GM06990 (cell line): ENCODE results near the gene GET4.

Source experiments
- DNase-seq: peaks from one replicate; pipeline ENCODE4 v3.0.0-alpha.2; 2011; ENCODE audit not compliant: insufficient read length; ENCODE audit errors: extremely low read depth
- H3K27me3 ChIP-seq: replicated peaks from 2 replicates; pipeline ENCODE4 v1.6.0; 2011; ENCODE audit warnings: low read length; ENCODE audit not compliant: control insufficient read depth, insufficient read depth
- H3K36me3 ChIP-seq: 2 replicates; pipeline ENCODE4 v1.5.1; 2011; ENCODE audit warnings: low read length; ENCODE audit not compliant: control insufficient read depth, insufficient read depth
- H3K4me3 ChIP-seq: replicated peaks from 2 replicates; pipeline ENCODE4 v1.5.1; 2011; ENCODE audit warnings: low read depth, mild to moderate bottlenecking, control low read depth, low read length
- CTCF ChIP-seq: IDR thresholded peaks from 2 replicates; pipeline ENCODE4 v1.5.1; 2011; ENCODE audit warnings: low read length, control low read depth, mild to moderate bottlenecking, inconsistent platforms; ENCODE audit not compliant: insufficient read depth, poor library complexity, severe bottlenecking

GET4 gene

DNA sequence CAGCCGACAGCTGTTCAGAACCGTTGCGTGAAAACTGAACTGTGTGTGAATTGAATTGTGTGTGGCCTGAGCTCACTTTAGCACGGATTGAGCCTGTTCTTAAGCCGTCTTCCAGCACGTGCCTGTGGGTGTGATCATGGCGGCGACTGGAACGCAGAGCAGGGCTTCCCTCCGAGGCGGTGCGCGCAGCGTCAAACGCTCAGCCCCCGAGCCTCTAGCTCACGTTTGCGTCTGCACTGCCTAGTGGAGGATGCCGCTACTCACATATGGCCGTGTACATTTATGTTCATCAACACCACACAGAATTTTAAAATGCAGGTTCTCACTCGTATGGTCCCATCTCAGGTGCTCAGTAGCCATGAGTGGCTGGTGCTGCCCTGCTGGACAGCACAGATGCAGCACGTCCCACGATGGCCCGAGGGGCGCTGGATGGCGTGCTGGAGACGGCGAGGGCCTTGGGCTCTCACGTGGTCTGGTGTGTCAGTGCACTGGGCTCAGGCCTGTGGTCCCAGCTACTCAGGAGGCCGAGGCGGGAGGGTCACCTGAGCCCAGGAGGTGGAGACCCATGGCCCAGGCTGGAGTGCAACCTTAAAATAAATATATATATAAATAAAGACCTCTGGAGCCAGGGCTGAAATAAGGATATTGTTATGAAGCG is 22.1 kb upstream of the GET4 start:
- TF ChIP-seq CTCF: no peak
- peaks cover 39% of the 10 kb centered on the region for H3K36me3 ChIP-seq
- no peak for DNase-seq
- H3K4me3 ChIP-seq: no peak overlapping the region
- no peaks in the 10 kb centered on the region for H3K27me3 ChIP-seq

DNA sequence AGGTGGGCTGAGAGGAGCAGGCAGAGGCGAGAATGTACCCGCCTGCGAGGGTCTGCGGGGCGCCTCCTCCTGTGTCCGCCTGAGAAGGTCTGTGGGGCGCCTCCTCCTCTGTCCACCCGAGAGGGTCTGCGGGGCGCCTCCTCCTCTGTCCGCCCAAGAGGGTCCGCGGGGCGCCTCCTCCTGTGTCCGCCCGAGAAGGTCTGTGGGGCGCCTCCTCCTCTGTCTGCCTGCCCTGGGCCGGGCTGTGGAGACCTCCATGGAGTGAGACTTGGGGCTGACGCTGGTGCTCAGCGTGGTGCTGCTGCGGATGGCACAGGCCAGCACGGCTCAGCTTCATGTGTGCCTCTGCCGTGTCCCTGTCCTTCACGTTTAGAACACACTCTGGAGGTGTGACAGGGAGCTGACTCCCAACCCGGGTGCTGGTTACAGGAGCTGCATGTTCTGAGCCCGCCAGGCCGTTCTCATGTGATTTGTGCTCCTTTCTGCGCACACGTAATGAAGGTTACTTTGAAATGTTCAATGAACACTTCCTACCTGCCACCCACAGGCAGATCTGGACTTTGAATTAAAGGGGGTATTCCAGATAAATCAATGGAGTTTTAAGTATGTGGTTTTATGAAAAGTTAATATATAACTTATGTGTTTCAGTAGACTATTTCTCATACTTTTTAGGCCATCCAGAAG is 20.5 kb upstream of the GET4 start:
- Histone ChIP-seq H3K36me3 (peaks cover 39% of the 10 kb centered on the region), H3K4me3 (no peak overlapping the region), H3K27me3 (no peaks in the 10 kb centered on the region)
- no peak for DNase-seq
- no peak for TF ChIP-seq CTCF

DNA sequence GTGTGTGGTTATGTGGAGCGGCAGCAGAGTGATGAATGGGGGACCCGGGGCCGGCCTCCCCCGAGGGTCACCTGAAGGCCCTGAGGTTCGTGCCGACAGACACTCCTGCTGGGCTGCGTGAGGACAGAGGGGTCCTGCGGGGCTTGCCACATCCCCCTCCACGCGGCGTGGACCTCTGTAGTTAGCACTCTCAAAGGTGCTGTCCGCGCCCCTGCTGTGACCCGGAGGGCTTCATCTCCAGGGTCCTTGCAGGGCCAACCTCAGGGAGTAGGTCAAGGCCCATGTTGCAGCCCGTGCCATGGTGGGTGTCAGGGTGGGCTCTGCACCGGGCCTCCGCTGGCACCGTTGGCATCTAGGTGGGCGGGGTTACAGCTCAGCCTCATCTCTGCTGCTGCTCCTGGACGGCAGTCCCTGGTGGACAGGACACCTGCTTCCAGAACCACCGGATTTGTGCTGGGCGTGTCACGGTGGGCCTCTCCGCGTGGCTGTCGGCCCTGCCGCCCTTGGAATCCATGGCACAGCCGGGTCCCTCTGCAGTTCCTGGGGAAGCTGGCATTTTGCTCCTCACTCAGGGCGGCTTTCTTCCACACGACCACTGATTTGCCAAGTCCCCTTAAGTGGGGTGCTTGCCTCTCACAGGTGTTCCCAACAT is 19.8 kb upstream of the GET4 start:
- Histone ChIP-seq H3K27me3 (no peaks in the 10 kb centered on the region), H3K4me3 (no peak overlapping the region), H3K36me3 (peaks cover 36% of the 10 kb centered on the region)
- no peak for TF ChIP-seq CTCF
- no peak for DNase-seq

DNA sequence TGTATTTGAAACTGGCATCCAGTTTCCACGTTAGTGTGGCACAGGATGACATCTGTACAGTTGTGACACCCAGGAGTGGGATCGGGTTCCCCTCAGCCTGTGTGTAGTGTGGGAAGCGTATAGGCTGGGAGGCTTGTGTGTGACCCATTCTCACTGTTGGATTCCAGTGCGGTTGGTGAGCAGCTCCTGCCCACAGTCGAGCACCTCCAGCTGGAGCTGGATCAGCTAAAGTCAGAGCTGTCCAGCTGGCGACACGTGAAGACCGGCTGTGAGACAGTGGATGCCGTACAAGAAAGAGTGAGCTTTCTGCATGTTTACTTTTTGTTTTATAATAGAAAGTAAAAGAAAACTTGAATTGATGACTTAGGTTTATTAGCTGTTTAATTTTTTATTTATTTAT is 18.7 kb upstream of the GET4 start:
- no peak for DNase-seq
- TF ChIP-seq CTCF: no peak
- Histone ChIP-seq H3K4me3 (no peak overlapping the region), H3K36me3 (peaks cover 40% of the 10 kb centered on the region), H3K27me3 (no peaks in the 10 kb centered on the region)

- no peak overlapping the region for H3K4me3 ChIP-seq
- H3K36me3 ChIP-seq: peaks cover 30% of the 10 kb centered on the region
- no peaks in the 10 kb centered on the region for H3K27me3 ChIP-seq
- no peak for TF ChIP-seq CTCF
- DNase-seq: no peak
Observed at GRCh38 chr7:859359-860030, 16.9 kb upstream of the GET4 start.
